Measurements from ENCODE around the gene IFRD2. TPM values are rescaled to one million over a fixed set of nuclear protein-coding genes. Genes with fewer than 3 reads are reported as not detected.

Gene IFRD2
- total and polyA plus RNA-seq, 9 of the 15 experiments (the other 6 are each of a cell fraction or from before 2014, with no cell fraction given): 30.5 to 115 (median 52.8) TPM

GRCh38 chr3:50321336-50322114 is 29.3 kb upstream of the IFRD2 start:
- H3K4me1 ChIP-seq (replicated peaks in 1 of 2; ENCODE audit: control insufficient read depth in 2 of 2, insufficient read depth in 2 of 2, low read length in 2 of 2): peaks cover 33 to 75% of the 10 kb centered on the region in 2 experiments
- H3K36me3 ChIP-seq (ENCODE audit: control insufficient read depth, insufficient read depth, low read length): peaks cover 43% of the 10 kb centered on the region; the same call in 2 of the 3 replicates
- BruUV-seq (replicated peaks): no TSS peak
- intact Hi-C loops (cut with micrococcal nuclease) (no loop called here), in situ Hi-C loops (cut with MboI) (no loop called here)
- H3K4me3 ChIP-seq: peak overlapping the region; percentile 81
- no peaks in the 10 kb centered on the region for H3K9me3 ChIP-seq (replicated peaks; ENCODE audit: control insufficient read depth, insufficient read depth, low read depth, low read length)
- peak; percentile 71 for FAIRE-seq
- peak overlapping the region; percentile 98 for H3K9ac ChIP-seq (ENCODE audit: insufficient read depth in 1 of 2, low read depth in 2 of 2, low read length in 2 of 2)
- under 1% methylated on average over 33 of the region's 59 CpGs for WGBS (ENCODE audit: insufficient coverage, low coverage, missing lambda C conversion rate)
- ChIA-PET CTCF (ENCODE audit: low intra/inter-chr PET ratio) (no interaction called here), POLR2A (interaction anchor here (1.0 kb wide), 1 partner anchor 18 kb away, joined by 4 read pairs; the partner anchor contains the start of gene HYAL1)
- H2AFZ ChIP-seq (ENCODE audit: low read depth, low read length): peak overlapping the region; percentile 99
- DNase-seq (ENCODE audit: extremely low read depth in 1 of 4, low spot score in 3 of 4): peak; percentile 68 to 90 (median 78)
- H3K79me2 ChIP-seq (ENCODE audit: control insufficient read depth, insufficient read depth, low read length): peaks cover 22% of the 10 kb centered on the region
- no peaks in the 10 kb centered on the region for H4K20me1 ChIP-seq (replicated peaks; ENCODE audit: control insufficient read depth, insufficient read depth, low read length)
- H3K9me1 ChIP-seq (ENCODE audit: control insufficient read depth, insufficient read depth, low read length): no peaks in the 10 kb centered on the region
- peak overlapping the region; percentile 90 for H3K4me2 ChIP-seq (ENCODE audit: insufficient read depth, low read length)
- H3K27ac ChIP-seq (ENCODE audit: extremely low read depth, low read depth, low read length): peak overlapping the region; percentile 100
- peak; percentile 90 for ATAC-seq
- no peaks in the 10 kb centered on the region for H3K27me3 ChIP-seq (ENCODE audit: control insufficient read depth in 2 of 2, insufficient read depth in 2 of 2, low read length in 2 of 2)
- no peak for TF ChIP-seq ZNF592 (IDR thresholded peaks at IDR 0.05)
- TF ChIP-seq NCOA2 (IDR thresholded peaks at IDR 0.05; ENCODE audit: partially characterized antibody in 2 of 2): peak in 1 of 2 experiments; percentile 97
- no peak for TF ChIP-seq ATF6 (CRISPR knock-in tag; IDR thresholded peaks at IDR 0.05)
- peak; percentile 93 for TF ChIP-seq JUND (IDR thresholded peaks at IDR 0.05; ENCODE audit: borderline replicate concordance, low read depth, low read length)
- no peak for TF ChIP-seq JUND (tag; IDR thresholded peaks at IDR 0.05; ENCODE audit: borderline replicate concordance, low read depth, low read length)
- TF ChIP-seq EP300 (IDR thresholded peaks at IDR 0.05; ENCODE audit: low read length): 0 out of 2 replicates have a peak, but pooled peaks have one; percentile 24
- TF ChIP-seq ATF1 (CRISPR knock-in tag; IDR thresholded peaks at IDR 0.05): no peak
- 0 out of 2 replicates have a peak, but pooled peaks have one; percentile 32 for TF ChIP-seq ATF1 (tag; IDR thresholded peaks at IDR 0.05)
- no peak for TF ChIP-seq ID3 (CRISPR knock-in tag; IDR thresholded peaks at IDR 0.05)
- TF ChIP-seq ID3 (tag; IDR thresholded peaks at IDR 0.05): peak; percentile 51; the same call in 1 of the 2 replicates
- TF ChIP-seq ATF7 (IDR thresholded peaks at IDR 0.05): peak; percentile 100
- TF ChIP-seq IRF9 (tag; IDR thresholded peaks at IDR 0.05): no peak
